GM12892 (cell line): Measurements from ENCODE around the gene UNC50.

Experiments used
- POLR2A ChIP-seq: IDR thresholded peaks from 2 replicates; pipeline ENCODE4 v1.6.1; 2011; ENCODE audit warnings: low read depth, low read length, control low read depth
- POLR2AphosphoS5 ChIP-seq: IDR thresholded peaks from 2 replicates; pipeline ENCODE4 v1.6.1; 2011; ENCODE audit warnings: low read depth, low read length, control low read depth
- TAF1 ChIP-seq: IDR thresholded peaks from 2 replicates; pipeline ENCODE4 v1.6.1; 2011; ENCODE audit warnings: low read depth, mild to moderate bottlenecking, control low read depth, low read length, borderline replicate concordance

DNA sequence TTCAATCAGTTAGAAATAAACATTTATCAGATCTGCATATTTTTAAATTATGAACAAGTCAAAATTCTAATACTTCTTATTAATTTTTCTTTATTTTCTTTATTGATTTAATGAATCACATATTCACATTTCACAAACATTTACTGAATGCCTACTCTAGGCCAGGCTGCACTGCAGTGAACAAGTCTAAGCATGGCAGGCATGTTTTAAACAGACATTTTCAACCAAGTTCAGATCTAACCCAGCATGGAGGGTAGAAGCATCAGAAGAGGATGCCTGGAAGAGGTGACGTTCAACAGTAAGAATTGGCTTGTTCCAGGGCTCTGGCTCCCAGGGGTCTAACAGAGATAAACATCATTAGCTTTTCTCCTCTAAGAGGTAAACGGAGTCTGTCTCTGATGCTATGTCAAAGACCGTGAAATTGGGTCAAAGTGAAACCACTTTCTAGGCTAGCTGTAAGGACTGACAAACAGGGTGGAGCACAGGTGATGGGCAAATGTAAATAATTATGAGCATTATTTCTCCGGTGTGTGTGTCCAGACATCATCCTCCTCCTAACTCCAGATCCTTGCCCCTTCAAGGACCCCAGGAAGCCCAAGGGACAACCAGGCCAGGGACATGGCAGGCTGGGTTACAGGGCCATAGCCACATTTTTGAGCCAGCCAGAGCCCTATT lies 50.6 kb downstream of the UNC50 start:
- TF ChIP-seq POLR2A (no peak), POLR2AphosphoS5 (no peak), TAF1 (no peak)
